Osteoblast (primary cell): ENCODE results near the gene PIP5K1B. TPM values are rescaled to one million over a fixed set of nuclear protein-coding genes. Genes with fewer than 3 reads are reported as not detected.

ENCODE experiments used
- DNase-seq: peaks from one replicate; pipeline ENCODE4 v3.0.0; 2011; ENCODE audit warnings: low spot score, mixed read lengths; ENCODE audit not compliant: insufficient read length; ENCODE audit errors: missing footprints
- H2AFZ ChIP-seq: 2 replicates; pipeline ENCODE4 v1.6.0; 2011; ENCODE audit warnings: mild to moderate bottlenecking, low read length
- H3K27ac ChIP-seq: 2 replicates; pipeline ENCODE4 v1.5.1; 2011; ENCODE audit warnings: mild to moderate bottlenecking, low read depth, low read length, moderate library complexity
- H3K27me3 ChIP-seq: 2 replicates; pipeline ENCODE4 v1.6.0; 2012; ENCODE audit warnings: mild to moderate bottlenecking, control low read depth, inconsistent platforms, low read length, moderate library complexity; ENCODE audit not compliant: insufficient read depth
- H3K36me3 ChIP-seq: 2 replicates; pipeline ENCODE4 v1.5.1; 2011; ENCODE audit warnings: mild to moderate bottlenecking, low read length, control low read depth, moderate library complexity; ENCODE audit not compliant: insufficient read depth
- H3K4me1 ChIP-seq: 2 replicates; pipeline ENCODE4 v1.5.1; 2011; ENCODE audit warnings: mild to moderate bottlenecking, low read length, control low read depth, moderate library complexity; ENCODE audit not compliant: insufficient read depth
- H3K4me2 ChIP-seq: 2 replicates; pipeline ENCODE4 v1.6.0; 2011; ENCODE audit warnings: mild to moderate bottlenecking, low read length; ENCODE audit not compliant: insufficient read depth
- H3K4me3 ChIP-seq: fragments of 200-600 bp; sonication (generic); 3 replicates; pipeline ENCODE4 v1.5.1; 2012; ENCODE audit warnings: mild to moderate bottlenecking, low read length, inconsistent platforms; ENCODE audit not compliant: insufficient read depth
- H3K79me2 ChIP-seq: 2 replicates; pipeline ENCODE4 v1.6.0; 2012; ENCODE audit warnings: mild to moderate bottlenecking, low read length, control low read depth, inconsistent platforms; ENCODE audit not compliant: insufficient read depth
- H3K9me3 ChIP-seq: 2 replicates; pipeline ENCODE4 v1.5.1; 2011; ENCODE audit warnings: low read depth, low read length, control low read depth
- H4K20me1 ChIP-seq: 2 replicates; pipeline ENCODE4 v1.6.0; 2012; ENCODE audit warnings: mild to moderate bottlenecking, low read length, control low read depth; ENCODE audit not compliant: insufficient read depth
- total RNA-seq: library from RNA; depleted of rRNA; stranded (reverse); fragments of >200 nt; gene quantifications from 2 replicates; pipeline ENCODE4 v1.2.3, GENCODE V29; 2012
- TF ChIP-seq, protein P1 (sequence below): IDR thresholded peaks from 2 replicates; pipeline ENCODE4 v1.5.1; 2011; ENCODE audit warnings: mild to moderate bottlenecking, low read depth, low read length, moderate library complexity; ENCODE audit errors: extremely low read depth

PIP5K1B gene
- total RNA-seq, 1 donor = not detected

DNA sequence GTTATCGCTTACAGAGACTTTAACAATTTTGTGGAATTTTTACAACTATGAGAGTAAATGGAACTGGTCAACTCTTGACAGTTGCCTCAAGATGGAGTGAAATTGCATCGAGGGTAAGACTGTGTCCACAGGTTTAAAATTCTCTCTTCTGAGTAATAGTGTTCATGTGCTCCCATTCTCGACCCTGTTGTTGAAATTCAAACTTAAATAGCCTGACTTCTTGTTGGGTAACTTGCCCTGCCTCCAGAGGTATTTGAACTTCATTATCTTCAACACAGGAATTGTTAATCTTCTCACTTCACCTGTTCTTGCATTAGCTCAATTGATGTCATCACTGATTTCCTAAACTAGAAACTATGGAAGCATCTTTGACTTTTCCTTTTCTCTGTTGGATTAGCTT lies 77.5 kb downstream of the PIP5K1B start:
- peaks cover 18% of the 10 kb centered on the region for H3K79me2 ChIP-seq
- no peak for DNase-seq
- peaks cover 24% of the 10 kb centered on the region for H3K4me1 ChIP-seq
- H3K36me3 ChIP-seq = no peaks in the 10 kb centered on the region
- peaks cover 21% of the 10 kb centered on the region for H4K20me1 ChIP-seq
- H3K4me3 ChIP-seq = no peak overlapping the region
- H3K9me3 ChIP-seq = no peaks in the 10 kb centered on the region
- H3K27ac ChIP-seq = no peak overlapping the region
- no peaks in the 10 kb centered on the region for H3K27me3 ChIP-seq
- H3K4me2 ChIP-seq = no peak overlapping the region
- H2AFZ ChIP-seq = no peak overlapping the region
- TF ChIP-seq, protein P1, sequence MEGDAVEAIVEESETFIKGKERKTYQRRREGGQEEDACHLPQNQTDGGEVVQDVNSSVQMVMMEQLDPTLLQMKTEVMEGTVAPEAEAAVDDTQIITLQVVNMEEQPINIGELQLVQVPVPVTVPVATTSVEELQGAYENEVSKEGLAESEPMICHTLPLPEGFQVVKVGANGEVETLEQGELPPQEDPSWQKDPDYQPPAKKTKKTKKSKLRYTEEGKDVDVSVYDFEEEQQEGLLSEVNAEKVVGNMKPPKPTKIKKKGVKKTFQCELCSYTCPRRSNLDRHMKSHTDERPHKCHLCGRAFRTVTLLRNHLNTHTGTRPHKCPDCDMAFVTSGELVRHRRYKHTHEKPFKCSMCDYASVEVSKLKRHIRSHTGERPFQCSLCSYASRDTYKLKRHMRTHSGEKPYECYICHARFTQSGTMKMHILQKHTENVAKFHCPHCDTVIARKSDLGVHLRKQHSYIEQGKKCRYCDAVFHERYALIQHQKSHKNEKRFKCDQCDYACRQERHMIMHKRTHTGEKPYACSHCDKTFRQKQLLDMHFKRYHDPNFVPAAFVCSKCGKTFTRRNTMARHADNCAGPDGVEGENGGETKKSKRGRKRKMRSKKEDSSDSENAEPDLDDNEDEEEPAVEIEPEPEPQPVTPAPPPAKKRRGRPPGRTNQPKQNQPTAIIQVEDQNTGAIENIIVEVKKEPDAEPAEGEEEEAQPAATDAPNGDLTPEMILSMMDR = no peak

DNA sequence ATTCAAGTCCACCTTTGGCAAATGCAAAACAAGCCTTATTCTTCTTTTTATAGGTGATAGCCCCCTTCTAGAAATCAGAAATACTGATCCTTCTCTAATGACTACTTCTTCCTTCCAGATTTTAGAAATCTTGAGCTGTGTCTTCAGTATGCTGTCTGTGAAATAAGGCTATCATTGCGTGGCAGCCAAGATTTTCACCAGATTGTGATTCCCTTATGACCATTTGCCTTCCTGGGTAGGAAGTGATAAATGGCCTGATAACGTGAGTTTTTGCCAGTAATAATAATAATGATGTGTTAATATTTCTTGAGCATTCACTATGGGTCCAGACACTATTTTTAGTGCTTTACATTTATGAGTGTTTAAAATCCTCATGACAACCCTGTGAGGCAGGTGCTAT lies 80.9 kb downstream of the PIP5K1B start:
- H3K4me1 ChIP-seq = peaks cover 12% of the 10 kb centered on the region
- peaks cover 21% of the 10 kb centered on the region for H4K20me1 ChIP-seq
- no peak overlapping the region for H2AFZ ChIP-seq
- H3K4me3 ChIP-seq = no peak overlapping the region
- no peak for DNase-seq
- no peaks in the 10 kb centered on the region for H3K9me3 ChIP-seq
- H3K36me3 ChIP-seq = no peaks in the 10 kb centered on the region
- TF ChIP-seq, protein P1 = no peak
- no peak overlapping the region for H3K4me2 ChIP-seq
- H3K27me3 ChIP-seq = no peaks in the 10 kb centered on the region
- no peak overlapping the region for H3K27ac ChIP-seq
- peaks cover 10% of the 10 kb centered on the region for H3K79me2 ChIP-seq

DNA sequence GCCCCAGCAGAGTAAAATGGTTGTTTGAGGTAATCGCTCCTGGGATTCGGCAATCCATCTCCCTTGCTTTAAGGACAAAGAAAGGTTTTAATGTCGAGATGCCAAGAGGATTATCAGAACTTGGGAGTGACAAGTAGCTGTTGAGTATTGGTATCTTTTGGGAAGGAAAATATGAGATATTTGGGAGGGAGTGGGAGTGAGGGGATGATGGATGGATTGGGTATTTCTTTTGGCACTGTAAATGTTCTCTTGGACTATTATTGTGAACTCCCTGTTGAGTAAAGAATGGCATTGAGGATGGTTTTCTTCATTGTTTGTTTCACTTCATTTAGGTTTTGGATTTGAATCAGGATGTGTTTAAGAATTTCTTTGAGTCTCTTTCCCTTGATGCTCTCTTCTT lies 86.1 kb downstream of the PIP5K1B start:
- TF ChIP-seq, protein P1 = no peak
- H3K27me3 ChIP-seq = no peaks in the 10 kb centered on the region
- H3K9me3 ChIP-seq = no peaks in the 10 kb centered on the region
- H3K79me2 ChIP-seq = no peaks in the 10 kb centered on the region
- no peak overlapping the region for H2AFZ ChIP-seq
- DNase-seq = no peak
- H3K4me1 ChIP-seq = no peaks in the 10 kb centered on the region
- no peak overlapping the region for H3K27ac ChIP-seq
- H3K36me3 ChIP-seq = no peaks in the 10 kb centered on the region
- no peak overlapping the region for H3K4me2 ChIP-seq
- H4K20me1 ChIP-seq = no peaks in the 10 kb centered on the region
- no peak overlapping the region for H3K4me3 ChIP-seq

DNA sequence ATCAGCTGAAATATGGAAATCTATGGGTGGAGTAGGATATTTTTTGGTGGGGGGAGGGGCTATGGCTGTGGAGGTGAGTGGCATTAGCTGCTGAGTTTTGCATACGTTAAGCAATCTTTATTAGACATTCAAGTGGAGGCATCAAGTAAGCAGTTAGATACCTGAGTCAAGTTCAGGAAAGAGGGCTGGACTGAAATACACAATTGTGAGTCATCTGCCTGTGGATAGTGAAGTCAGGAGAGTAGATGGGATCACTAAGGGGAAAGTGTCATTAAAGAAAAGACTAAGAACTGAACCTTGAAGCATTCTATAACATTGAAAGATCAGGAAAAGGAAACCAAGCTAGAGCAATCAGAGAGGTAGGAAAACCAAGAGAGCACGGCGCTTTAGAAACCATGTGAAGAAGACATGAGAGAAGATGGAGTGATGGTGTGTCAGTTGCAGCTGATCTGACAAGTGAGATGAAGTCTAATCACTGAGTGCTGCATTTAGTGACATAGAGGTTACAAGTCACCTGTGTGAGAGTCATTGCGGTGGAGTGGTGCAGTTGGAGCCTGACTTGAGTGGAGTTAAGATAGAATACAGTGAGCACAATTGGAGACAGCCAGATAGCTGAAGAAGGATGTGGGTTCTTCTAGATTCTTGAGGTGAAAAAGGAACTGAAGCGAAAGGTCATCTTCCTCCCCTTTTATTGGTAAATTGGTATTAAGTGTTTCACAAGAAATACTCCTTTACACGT lies 88.7 kb downstream of the PIP5K1B start:
- TF ChIP-seq, protein P1 = no peak
- H3K27ac ChIP-seq = no peak overlapping the region
- DNase-seq = no peak
- no peak overlapping the region for H3K4me3 ChIP-seq
- no peaks in the 10 kb centered on the region for H3K4me1 ChIP-seq
- H2AFZ ChIP-seq = no peak overlapping the region
- H3K79me2 ChIP-seq = no peaks in the 10 kb centered on the region
- no peaks in the 10 kb centered on the region for H3K27me3 ChIP-seq
- no peak overlapping the region for H3K4me2 ChIP-seq
- no peaks in the 10 kb centered on the region for H4K20me1 ChIP-seq
- H3K9me3 ChIP-seq = no peaks in the 10 kb centered on the region
- no peaks in the 10 kb centered on the region for H3K36me3 ChIP-seq
